GM19467 (cell line): Measurements from ENCODE around the gene LARP1B.
"Not testable (repeated sequence)": the region's sequence is repeated elsewhere in the genome, so short reads cannot be mapped to it uniquely, and the experiment has no call there.

Experiments used
- ATAC-seq: cut with Tn5 transposase; IDR thresholded peaks from one replicate; pipeline ENCODE4 v1.9.1; 2021; ENCODE audit warnings: mild to moderate bottlenecking, moderate library complexity; ENCODE audit not compliant: unreplicated experiment

LARP1B gene

DNA sequence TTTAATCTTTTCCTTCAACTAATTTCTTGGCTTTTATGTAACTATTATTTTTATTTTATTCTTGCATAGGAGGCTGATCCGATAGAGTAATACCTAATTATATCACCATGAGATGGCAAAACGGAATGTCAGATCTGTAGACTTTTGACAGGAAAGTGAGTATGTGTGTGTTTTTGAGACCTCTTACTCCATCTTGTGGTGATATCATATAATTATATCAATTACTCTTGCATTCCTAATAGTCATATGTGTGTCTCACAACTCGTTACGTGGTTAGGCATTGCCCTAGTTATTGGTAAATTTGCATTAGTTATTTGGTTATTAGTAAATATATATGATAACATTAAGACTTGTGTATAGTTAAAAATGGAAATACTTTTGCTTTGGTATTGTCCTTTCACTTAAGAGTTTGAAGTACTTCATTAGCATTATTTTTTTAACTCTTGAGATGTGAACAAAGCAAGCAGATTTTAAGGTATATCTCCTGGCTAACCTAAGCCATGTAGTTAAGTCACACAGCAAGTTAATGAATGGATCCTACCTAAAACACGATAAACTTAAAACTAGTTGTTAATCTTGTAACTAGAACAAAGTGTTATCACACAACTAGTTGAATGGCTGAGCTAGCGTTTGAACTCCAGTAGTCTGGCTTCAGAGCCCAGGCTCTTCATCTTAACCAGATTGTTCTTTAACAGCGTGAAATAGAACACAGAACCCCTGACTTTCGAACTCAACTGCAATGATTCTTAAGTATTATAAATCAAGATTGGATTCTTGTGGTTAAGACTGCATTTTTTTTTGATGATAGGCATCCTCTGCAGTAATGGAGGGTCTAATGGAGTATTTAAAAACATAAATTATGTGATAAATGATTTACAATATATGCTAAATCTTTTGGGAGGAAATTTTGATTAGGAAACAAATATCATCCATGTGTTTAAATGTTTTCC is 159.4 kb downstream of the LARP1B start:
- no peak for ATAC-seq

DNA sequence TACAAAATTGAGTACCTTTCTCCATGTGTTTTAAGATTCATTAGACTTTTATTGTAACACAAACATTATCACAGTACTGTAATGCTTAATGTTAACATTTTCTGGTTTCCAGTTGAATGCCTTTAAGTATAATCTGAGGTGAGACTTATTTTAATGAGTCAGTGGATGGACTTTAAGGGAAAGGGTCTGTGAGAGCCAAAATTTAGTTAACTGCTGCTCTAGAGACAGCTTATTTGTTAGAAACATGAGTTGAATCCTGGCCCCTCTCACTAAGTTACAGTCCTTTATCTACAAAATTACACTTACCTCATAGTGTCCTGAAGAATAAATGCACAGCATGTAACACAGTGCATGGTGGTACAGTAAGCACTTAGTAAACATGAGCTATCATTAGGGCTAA is 160.5 kb downstream of the LARP1B start:
- no peak for ATAC-seq

GRCh38 chr4:128225148-128225547 is 164.0 kb downstream of the LARP1B start:
- ATAC-seq = no peak

DNA sequence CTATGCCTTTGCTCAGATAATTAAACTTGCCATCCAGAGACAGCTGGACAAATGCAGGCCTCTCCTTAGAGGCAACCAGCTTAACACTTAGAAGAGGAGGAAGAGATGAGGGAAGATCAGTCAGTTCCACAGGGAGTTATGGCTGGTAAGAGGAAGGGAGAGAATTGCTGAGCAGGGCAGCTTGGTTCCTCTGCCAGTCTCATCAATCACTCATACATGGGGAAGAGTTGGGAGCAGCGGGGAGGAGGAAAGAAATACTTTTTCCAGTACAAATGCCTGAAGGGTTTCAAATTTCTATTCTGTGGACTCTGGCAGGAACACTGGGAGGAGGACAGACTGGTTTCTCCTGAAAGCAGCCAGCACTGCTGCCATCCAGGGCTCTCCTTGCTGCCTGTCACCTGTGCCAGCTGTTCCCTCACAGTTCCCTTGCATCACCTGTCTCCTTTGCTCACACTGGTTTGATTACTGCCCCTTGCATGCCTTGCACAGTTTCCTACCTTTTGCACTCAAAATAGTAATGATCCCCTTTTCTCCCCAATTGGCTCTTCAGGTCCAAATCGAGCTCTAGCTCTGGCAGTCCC is 167.0 kb downstream of the LARP1B start:
- ATAC-seq = no peak

GRCh38 chr4:128228845-128229795 is 168.0 kb downstream of the LARP1B start:
- ATAC-seq = no peak

- ATAC-seq = no peak
These were observed 171.6 kb downstream of the LARP1B start for GRCh38 chr4:128232719-128233118.

DNA sequence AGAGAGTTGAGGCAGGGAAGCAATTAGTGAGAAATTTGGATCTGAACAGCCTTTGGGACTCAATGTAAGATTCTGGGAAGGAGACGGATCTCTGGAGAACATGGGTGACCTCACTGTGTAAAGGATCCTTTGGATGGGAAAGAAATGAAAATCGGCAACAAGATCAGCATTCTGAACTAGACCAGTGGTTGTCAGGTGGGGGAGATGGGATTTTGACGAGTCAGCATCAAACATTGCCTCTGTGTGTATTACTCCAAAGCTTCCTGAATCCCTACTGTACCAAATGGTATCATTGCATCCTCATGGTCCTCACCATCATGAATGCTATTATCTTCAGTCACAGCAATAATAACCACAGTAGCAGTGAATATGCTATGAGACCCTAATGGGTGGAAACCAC is 173.7 kb downstream of the LARP1B start:
- no peak for ATAC-seq

GRCh38 chr4:128241019-128241418 is 179.9 kb downstream of the LARP1B start:
- ATAC-seq = no peak

- ATAC-seq = no peak
These were observed 180.4 kb downstream of the LARP1B start for GRCh38 chr4:128241425-128241913.

DNA sequence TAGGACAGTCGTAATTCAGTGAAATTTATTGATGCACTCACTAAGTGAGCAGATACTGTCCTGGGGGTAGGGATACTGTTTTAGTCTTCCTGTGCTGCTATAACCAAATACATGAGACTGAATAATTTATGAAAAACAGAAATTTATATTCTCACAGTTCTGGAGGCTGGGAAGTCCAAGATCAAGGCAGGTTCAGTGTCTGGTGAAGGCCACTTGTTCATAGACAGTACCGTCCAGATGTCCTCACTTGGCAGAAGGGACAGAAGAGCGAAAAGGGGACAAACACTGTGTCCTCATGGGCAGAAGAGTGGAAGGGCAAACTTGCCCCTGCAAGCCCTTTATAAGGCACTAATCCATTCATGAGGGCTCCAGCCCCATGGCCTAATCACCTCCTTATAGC is 180.9 kb downstream of the LARP1B start:
- ATAC-seq = no peak

GRCh38 chr4:128242601-128243000 is 181.5 kb downstream of the LARP1B start:
- ATAC-seq = no peak

- no peak for ATAC-seq
These were observed 183.3 kb downstream of the LARP1B start for GRCh38 chr4:128244379-128244778.

DNA sequence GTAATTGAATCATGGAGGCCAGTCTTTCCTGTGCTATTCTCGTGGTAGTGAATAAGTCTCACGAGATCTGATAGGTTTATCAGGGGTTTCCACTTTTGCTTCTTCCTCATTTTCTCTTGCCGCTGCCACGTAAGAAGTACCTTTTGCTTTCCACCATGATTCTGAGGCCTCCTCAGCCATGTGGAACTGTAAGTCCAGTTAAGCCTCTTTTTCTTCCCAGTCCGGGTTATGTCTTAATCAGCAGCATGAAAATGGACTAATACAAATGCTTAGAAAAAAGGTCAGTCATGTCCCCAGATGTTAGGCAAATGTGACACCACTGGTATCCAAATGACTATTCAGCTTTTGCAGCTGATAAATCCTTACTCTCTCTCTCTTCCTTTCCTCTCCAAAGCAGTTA is 184.3 kb downstream of the LARP1B start:
- not testable (repeated sequence) for ATAC-seq

- ATAC-seq = no peak
These were observed 186.8 kb downstream of the LARP1B start for GRCh38 chr4:128247906-128248305.

DNA sequence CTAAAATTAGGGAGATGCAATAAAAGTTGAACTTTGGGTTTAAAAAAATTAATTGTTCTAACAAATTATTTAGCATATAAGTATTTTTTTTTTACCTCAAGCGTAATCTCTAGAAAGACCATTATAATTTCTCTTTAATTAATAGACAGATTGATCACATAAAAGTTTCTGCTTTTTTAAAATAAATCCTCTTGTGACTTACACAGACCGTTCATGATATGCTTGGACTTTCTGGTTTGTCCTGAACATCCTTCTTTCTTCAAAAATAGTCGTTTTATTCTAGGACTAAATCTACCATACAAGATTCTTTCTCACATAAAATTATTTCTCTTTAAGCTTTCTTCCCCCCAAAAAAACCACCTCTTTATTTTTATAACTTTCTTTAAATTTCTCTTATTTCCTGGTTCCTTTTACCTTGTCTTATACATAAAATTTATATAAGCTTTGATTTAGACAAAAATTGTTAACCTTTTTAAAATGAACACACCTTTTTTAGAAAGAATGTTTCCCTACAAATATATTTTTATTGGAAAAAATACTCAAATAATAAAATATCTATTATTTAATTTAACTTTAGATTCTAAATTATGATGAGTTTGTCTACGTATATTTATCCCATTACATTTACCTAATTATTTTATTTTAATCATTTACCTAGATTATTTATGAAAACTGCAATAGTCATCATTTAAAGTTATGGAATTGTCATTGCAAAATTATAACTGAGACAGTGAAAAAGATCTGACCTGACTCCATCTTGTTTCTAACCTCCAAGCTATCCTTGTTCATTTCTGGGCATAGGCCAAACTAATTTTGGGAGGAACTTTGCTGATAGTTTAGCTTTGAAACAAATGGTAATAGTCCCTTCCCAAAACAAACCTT is 188.9 kb downstream of the LARP1B start:
- no peak for ATAC-seq

GRCh38 chr4:128255906-128256305 is 194.8 kb downstream of the LARP1B start:
- ATAC-seq = no peak

DNA sequence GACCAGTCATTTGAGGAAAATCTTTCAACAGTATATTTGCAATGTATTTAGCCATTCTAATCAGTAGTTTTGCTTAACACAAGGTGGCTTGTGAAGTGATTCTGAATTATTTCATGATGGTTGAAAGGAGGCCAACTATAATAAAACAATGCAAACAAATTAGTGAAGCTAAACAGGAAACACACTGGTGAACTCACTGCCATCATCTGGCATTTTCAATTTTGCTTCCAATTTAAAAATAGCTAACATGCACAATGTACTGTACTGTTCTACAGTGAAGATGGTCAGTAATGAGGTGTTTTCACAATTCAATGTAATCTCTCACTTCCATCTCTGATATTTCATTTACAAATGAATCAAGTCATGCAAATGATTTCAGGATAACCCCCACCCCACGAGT is 195.4 kb downstream of the LARP1B start:
- no peak for ATAC-seq

DNA sequence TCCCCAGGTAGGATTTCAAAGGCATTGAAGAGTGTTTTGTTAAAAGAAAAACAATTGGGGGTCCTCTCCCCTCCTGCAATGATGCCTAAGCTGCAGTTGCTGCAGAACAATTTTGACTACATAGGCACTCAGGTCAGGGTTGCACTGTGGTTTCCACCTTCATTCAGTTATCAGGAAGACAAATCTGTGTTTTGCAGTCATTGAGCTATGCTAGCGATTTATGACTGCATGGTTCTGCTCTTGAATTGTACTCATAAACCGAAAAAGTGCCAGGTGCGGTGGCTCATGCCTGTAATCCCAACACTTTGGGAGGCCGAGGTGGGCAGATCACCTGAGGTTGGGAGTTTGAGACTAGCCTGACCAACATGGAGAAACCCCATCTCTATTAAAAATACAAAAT is 197.1 kb downstream of the LARP1B start:
- not testable (repeated sequence) for ATAC-seq

DNA sequence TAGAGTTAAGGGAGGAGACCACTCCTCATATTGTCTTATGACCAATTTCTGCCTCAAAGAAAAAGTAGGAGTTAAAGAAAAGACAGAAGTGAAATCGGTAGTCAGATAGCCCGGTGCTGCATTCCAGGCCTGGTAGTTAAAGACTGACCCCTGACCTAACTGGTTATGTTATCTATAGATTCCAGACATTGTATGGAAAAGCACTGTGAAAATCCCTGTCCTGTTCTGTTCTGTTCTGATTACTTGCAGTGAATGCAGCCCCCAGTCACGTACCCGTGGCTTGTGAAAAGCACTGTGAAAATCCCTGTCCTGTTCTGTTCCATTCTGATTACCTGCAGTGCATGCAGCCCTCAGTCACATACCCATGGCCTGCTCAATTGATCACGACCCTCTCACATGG is 198.8 kb downstream of the LARP1B start:
- not testable (repeated sequence) for ATAC-seq
